ENCODE results near the gene PRKCH.
A peak's percentile ranks its signal among the peaks of the same experiment; 100 is the strongest.
"Not testable (repeated sequence)": the region's sequence is repeated elsewhere in the genome, so short reads cannot be mapped to it uniquely, and the experiment has no call there.

Gene PRKCH

GRCh38 chr14:61395115-61395725 is 73.8 kb downstream of the PRKCH start:
- no peak for DNase-seq (ENCODE audit: low read depth)

GRCh38 chr14:61396279-61396678 is 74.9 kb downstream of the PRKCH start:
- no peak for DNase-seq (ENCODE audit: low read depth)

- DNase-seq (ENCODE audit: low read depth): no peak
Measured at GRCh38 chr14:61396694-61397093, 75.3 kb downstream of the PRKCH start.

- DNase-seq (ENCODE audit: low read depth): no peak
Measured at GRCh38 chr14:61397615-61398014, 76.2 kb downstream of the PRKCH start.

- no peak for DNase-seq (ENCODE audit: low read depth)
Measured at GRCh38 chr14:61398221-61398620, 76.8 kb downstream of the PRKCH start.

- DNase-seq (ENCODE audit: low read depth): no peak
Measured at GRCh38 chr14:61399365-61399764, 78.0 kb downstream of the PRKCH start.

- no peak for DNase-seq (ENCODE audit: low read depth)
Measured at GRCh38 chr14:61401461-61401860, 80.1 kb downstream of the PRKCH start.

- no peak for DNase-seq (ENCODE audit: low read depth)
Measured at GRCh38 chr14:61403411-61403810, 82.0 kb downstream of the PRKCH start.

- no peak for DNase-seq (ENCODE audit: low read depth)
Measured at GRCh38 chr14:61404637-61405036, 83.3 kb downstream of the PRKCH start.

- no peak for DNase-seq (ENCODE audit: low read depth)
Measured at GRCh38 chr14:61406198-61406597, 84.8 kb downstream of the PRKCH start.

GRCh38 chr14:61406675-61407074 is 85.3 kb downstream of the PRKCH start:
- no peak for DNase-seq (ENCODE audit: low read depth)

GRCh38 chr14:61408498-61408897 is 87.1 kb downstream of the PRKCH start:
- no peak for DNase-seq (ENCODE audit: low read depth)

- no peak for DNase-seq (ENCODE audit: low read depth)
Measured at GRCh38 chr14:61409782-61410181, 88.4 kb downstream of the PRKCH start.

GRCh38 chr14:61415934-61416333 is 94.6 kb downstream of the PRKCH start:
- not testable (repeated sequence) for DNase-seq (ENCODE audit: low read depth)

- DNase-seq (ENCODE audit: low read depth): no peak
Measured at GRCh38 chr14:61416591-61416990, 95.2 kb downstream of the PRKCH start.

GRCh38 chr14:61417141-61417540 is 95.8 kb downstream of the PRKCH start:
- no peak for DNase-seq (ENCODE audit: low read depth)

GRCh38 chr14:61417883-61418455 is 96.6 kb downstream of the PRKCH start:
- no peak for DNase-seq (ENCODE audit: low read depth)

GRCh38 chr14:61418746-61419145 is 97.4 kb downstream of the PRKCH start:
- no peak for DNase-seq (ENCODE audit: low read depth)

GRCh38 chr14:61419201-61419600 is 97.8 kb downstream of the PRKCH start:
- no peak for DNase-seq (ENCODE audit: low read depth)

GRCh38 chr14:61420326-61420725 is 98.9 kb downstream of the PRKCH start:
- DNase-seq (ENCODE audit: low read depth): peak; percentile 16

GRCh38 chr14:61421212-61421923 is 100.0 kb downstream of the PRKCH start:
- DNase-seq (ENCODE audit: low read depth): no peak

- no peak for DNase-seq (ENCODE audit: low read depth)
Measured at GRCh38 chr14:61426048-61426447, 104.7 kb downstream of the PRKCH start.

- DNase-seq (ENCODE audit: low read depth): no peak
Measured at GRCh38 chr14:61428261-61428660, 106.9 kb downstream of the PRKCH start.

- no peak for DNase-seq (ENCODE audit: low read depth)
Measured at GRCh38 chr14:61429316-61429715, 107.9 kb downstream of the PRKCH start.

Measured in activated T-helper 9 cell treated with anti-CD3 and anti-CD28 coated beads, Interleukin-2, amount 50 U/mL, for 16 hours (primary cell).